Loucy (cell line): ENCODE measurements around the gene KCNMA1.

Experiments used
- CTCF ChIP-seq: fragments of 200-600 bp; sonication (generic); conservative IDR thresholded peaks from 2 replicates; pipeline ENCODE4 v1.5.1; 2014; ENCODE audit warnings: mild to moderate bottlenecking, antibody characterized with exemption, low read length
- EZH2phosphoT487 ChIP-seq: fragments of 200-600 bp; IDR thresholded peaks from 2 replicates; pipeline ENCODE4 v1.6.1; 2018; ENCODE audit warnings: antibody characterized with exemption, mild to moderate bottlenecking, moderate library complexity, borderline replicate concordance

- TF ChIP-seq CTCF (no peak), EZH2phosphoT487 (no peak)
Observed at GRCh38 chr10:77152256-77152655, 485.4 kb downstream of the KCNMA1 start.
